IMR-90 (cell line): Measurements from ENCODE around the gene NPR3. TPM values are rescaled to one million over a fixed set of nuclear protein-coding genes. Genes with fewer than 3 reads are reported as not detected.

Experiments
- ATAC-seq: fragments of 200-7000 bp; cut with Tn5 transposase; 2 replicates; pipeline ENCODE4 v1.9.1; 2020; ENCODE audit warnings: low read depth, mild to moderate bottlenecking, moderate library complexity
- BruUV-seq: library from RNA; stranded (reverse); fragments of 400-500 nt; replicated peaks from 2 replicates; lab custom pipeline; 2021; lab: Mats Ljungman, UMichigan
- CTCF ChIA-PET: fragments of 300-600 bp; formaldehyde crosslinking; extraction: SDS; loops from one replicate; lab custom pipeline; 2021; ENCODE audit warnings: antibody characterized with exemption; lab: Yijun Ruan, JAX
- POLR2A ChIA-PET: fragments of 300-600 bp; sonication (Branson Sonifier 250); formaldehyde crosslinking; loops from one replicate; lab custom pipeline; 2022; ENCODE audit warnings: antibody characterized with exemption; ENCODE audit not compliant: unreplicated experiment; lab: Charles Lee
- DNase-seq: peaks from one replicate; pipeline ENCODE4 v3.0.0; 2013
- H2AFZ ChIP-seq: replicated peaks from 2 replicates; pipeline ENCODE3; 2013; ENCODE audit warnings: low read length, mild to moderate bottlenecking; ENCODE audit not compliant: poor library complexity
- H2AK5ac ChIP-seq: 2 replicates; pipeline ENCODE4 v1.6.1; 2013; ENCODE audit warnings: low read depth, low read length, inconsistent platforms
- H2AK9ac ChIP-seq: replicated peaks from 2 replicates; pipeline ENCODE3; 2013; ENCODE audit warnings: mild to moderate bottlenecking, low read depth, low read length, moderate library complexity; ENCODE audit not compliant: poor library complexity
- H2BK120ac ChIP-seq: 2 replicates; pipeline ENCODE4 v1.6.1; 2013; ENCODE audit warnings: low read depth, low read length, inconsistent platforms
- H2BK15ac ChIP-seq: 3 replicates; pipeline ENCODE4 v1.6.1; 2013; ENCODE audit warnings: low read depth, low read length, inconsistent platforms
- H2BK20ac ChIP-seq: 2 replicates; pipeline ENCODE4 v1.6.1; 2013; ENCODE audit warnings: low read depth, mild to moderate bottlenecking, inconsistent platforms, low read length, moderate library complexity
- H2BK5ac ChIP-seq: 2 replicates; pipeline ENCODE4 v1.6.1; 2013; ENCODE audit warnings: mild to moderate bottlenecking, low read depth, low read length, inconsistent platforms; ENCODE audit not compliant: poor library complexity, severe bottlenecking
- H3K14ac ChIP-seq: replicated peaks from 2 replicates; pipeline ENCODE4 v1.6.1; 2013; ENCODE audit warnings: low read depth, low read length, inconsistent platforms
- H3K18ac ChIP-seq: 2 replicates; pipeline ENCODE4 v1.6.1; 2013; ENCODE audit warnings: low read depth, low read length, control low read depth
- H3K23ac ChIP-seq: 2 replicates; pipeline ENCODE4 v1.6.1; 2013; ENCODE audit warnings: low read depth, low read length, inconsistent platforms
- H3K27ac ChIP-seq: 2 replicates; pipeline ENCODE4 v1.5.1; 2013; ENCODE audit warnings: mild to moderate bottlenecking, control low read depth, low read length; ENCODE audit not compliant: insufficient read depth
- H3K27me3 ChIP-seq: 2 replicates; pipeline ENCODE4 v1.6.1; 2013; ENCODE audit warnings: low read length; ENCODE audit not compliant: control insufficient read depth, insufficient read depth
- H3K36me3 ChIP-seq: 2 replicates; pipeline ENCODE4 v1.6.1; 2013; ENCODE audit warnings: low read length, mixed read lengths; ENCODE audit not compliant: control insufficient read depth, insufficient read depth
- H3K4ac ChIP-seq: 2 replicates; pipeline ENCODE4 v1.6.1; 2013; ENCODE audit warnings: low read depth, low read length, inconsistent platforms
- H3K4me1 ChIP-seq: 2 replicates; pipeline ENCODE4 v1.6.1; 2013; ENCODE audit warnings: low read length, mixed read lengths; ENCODE audit not compliant: control insufficient read depth, insufficient read depth
- H3K4me2 ChIP-seq: 2 replicates; pipeline ENCODE4 v1.6.1; 2013; ENCODE audit warnings: low read depth, mild to moderate bottlenecking, control low read depth, low read length, moderate library complexity
- H3K4me3 ChIP-seq: 2 replicates; pipeline ENCODE4 v1.5.1; 2013; ENCODE audit warnings: low read depth, mild to moderate bottlenecking, control low read depth, low read length, moderate library complexity; ENCODE audit not compliant: insufficient read depth
- H3K56ac ChIP-seq: 2 replicates; pipeline ENCODE4 v1.6.1; 2013; ENCODE audit warnings: low read length, inconsistent platforms; ENCODE audit not compliant: insufficient read depth; ENCODE audit errors: extremely low read depth
- H3K79me1 ChIP-seq, 2 experiments: 2 replicates each; pipeline ENCODE4 v1.6.1; 2013; ENCODE audit warnings: low read length in 2 of 2, inconsistent platforms in 1 of 2, low read depth in 1 of 2
- H3K9ac ChIP-seq: 2 replicates; pipeline ENCODE4 v1.6.1; 2013; ENCODE audit warnings: low read depth, low read length, control low read depth
- H3K9me1 ChIP-seq: 2 replicates; pipeline ENCODE4 v1.6.1; 2013; ENCODE audit warnings: low read length, inconsistent platforms; ENCODE audit not compliant: insufficient read depth
- H3K9me3 ChIP-seq: 2 replicates; pipeline ENCODE4 v1.6.1; 2013; ENCODE audit warnings: low read length; ENCODE audit not compliant: control insufficient read depth, insufficient read depth
- H4K20me1 ChIP-seq: 2 replicates; pipeline ENCODE4 v1.6.1; 2013; ENCODE audit warnings: low read length, inconsistent platforms; ENCODE audit not compliant: insufficient read depth
- H4K5ac ChIP-seq: 2 replicates; pipeline ENCODE4 v1.6.1; 2013; ENCODE audit warnings: mild to moderate bottlenecking, low read depth, low read length, control low read depth
- H4K8ac ChIP-seq, 2 experiments: 2 replicates each; pipeline ENCODE4 v1.6.1; 2013; ENCODE audit warnings: low read depth in 2 of 2, low read length in 2 of 2, control low read depth in 1 of 2, inconsistent platforms in 1 of 2
- H4K91ac ChIP-seq: 2 replicates; pipeline ENCODE4 v1.6.1; 2013; ENCODE audit warnings: low read depth, low read length, inconsistent platforms; ENCODE audit not compliant: insufficient read depth
- NFE2L2 ChIP-seq: fragments of 150-350 bp; IDR thresholded peaks from 2 replicates; pipeline ENCODE4 v1.6.1; 2016; ENCODE audit warnings: low read depth, mild to moderate bottlenecking, low read length
- WGBS, 2 experiments: methylation state at CpG; one replicate each; pipeline versions ENCODE4 v1.1.5 to v1.1.7; 2013; ENCODE audit warnings: missing lambda C conversion rate in 2 of 2; ENCODE audit not compliant: insufficient read length in 1 of 2; ENCODE audit errors: extremely low coverage in 2 of 2; 5-methylcytosine and 5-hydroxymethylcytosine counted together
- dilution Hi-C: fragments of 300-500 bp; cut with HindIII; formaldehyde crosslinking; loops from one replicate; pipeline ENCODE4 v1.14.3; 2018; ENCODE audit warnings: low sequenced_read_pairs; ENCODE audit not compliant: unreplicated experiment
- in situ Hi-C: fragments of 300-500 bp; cut with MboI; formaldehyde crosslinking; loops from 3 replicates; pipeline ENCODE4 v1.14.3; 2019; ENCODE audit warnings: low sequenced_read_pairs, inconsistent platforms, mixed read lengths
- intact Hi-C: fragments of 100-400 bp; cut with micrococcal nuclease; formaldehyde crosslinking; loops from 2 replicates; pipeline ENCODE4 v1.10.0; 2022
- polyA plus RNA-seq, 3 experiments: library from polyadenylated mRNA; depleted of rRNA; stranded (reverse); fragments of >200 nt; gene quantifications; 2 replicates each; pipeline ENCODE4 v1.2.3, GENCODE V29; 2012; ENCODE audit warnings: low replicate concordance in 1 of 3
- total RNA-seq: library from RNA; depleted of rRNA; stranded (reverse); fragments of >200 nt; gene quantifications from 2 replicates; pipeline ENCODE4 v1.2.3, GENCODE V29; 2012

The NPR3 gene
- total and polyA plus RNA-seq, 2 of the 4 experiments (the other 2 are of a cell fraction): 24.6 to 88.2 TPM

- no peak overlapping the region for H4K5ac ChIP-seq
- dilution Hi-C loops (no loop called here), intact Hi-C loops (no loop called here), in situ Hi-C loops (no loop called here)
- no peaks in the 10 kb centered on the region for H3K27me3 ChIP-seq
- no peak overlapping the region for H3K18ac ChIP-seq
- POLR2A ChIA-PET: no interaction called here
- H3K9me3 ChIP-seq: peaks cover 12% of the 10 kb centered on the region
- BruUV-seq: no TSS peak
- H2AK5ac ChIP-seq: no peak overlapping the region
- no peak overlapping the region for H2AFZ ChIP-seq
- no peaks in the 10 kb centered on the region for H4K20me1 ChIP-seq
- no peak overlapping the region for H3K4ac ChIP-seq
- no CpG with 5 or more reads among the region's 2 CpGs for WGBS, 2 experiments
- H3K14ac ChIP-seq: no peak overlapping the region
- H3K4me3 ChIP-seq: no peak overlapping the region
- CTCF ChIA-PET: no interaction called here
- H2AK9ac ChIP-seq: no peak overlapping the region
- no peak overlapping the region for H4K8ac ChIP-seq
- DNase-seq (no peak), ATAC-seq (no peak)
- H3K9me1 ChIP-seq: no peaks in the 10 kb centered on the region
- no peak overlapping the region for H3K4me2 ChIP-seq
- no peak for TF ChIP-seq NFE2L2
- H4K91ac ChIP-seq: no peak overlapping the region
- H3K4me1 ChIP-seq: peaks cover 2% of the 10 kb centered on the region; the same call in 1 of the 2 replicates
- H2BK5ac ChIP-seq: no peak overlapping the region
- no peak overlapping the region for H2BK15ac ChIP-seq
- H3K23ac ChIP-seq: no peak overlapping the region
- H3K27ac ChIP-seq: no peak overlapping the region
- H3K36me3 ChIP-seq: no peaks in the 10 kb centered on the region
- H3K79me1 ChIP-seq: no peaks in the 10 kb centered on the region
- no peak overlapping the region for H2BK120ac ChIP-seq
- H2BK20ac ChIP-seq: no peak overlapping the region
- H3K9ac ChIP-seq: no peak overlapping the region
- H3K56ac ChIP-seq: no peak overlapping the region
These were observed 28.0 kb upstream of the NPR3 start for GRCh38 chr5:32683125-32683524.
